Right ventricle myocardium superior (tissue), 1 donor: ENCODE results near the gene MRPL42. TPM values are rescaled to one million over a fixed set of nuclear protein-coding genes. Genes with fewer than 3 reads are reported as not detected.

ENCODE experiments used
- ATAC-seq: fragments of 200-7000 bp; cut with Tn5 transposase; one replicate; pipeline ENCODE4 v1.9.1; 2020; ENCODE audit warnings: mild to moderate bottlenecking; ENCODE audit not compliant: poor library complexity
- DNase-seq: peaks from one replicate; pipeline ENCODE4 v3.0.0-alpha.2; 2020
- intact Hi-C: fragments of 100-400 bp; cut with DNase I; formaldehyde crosslinking; loops from one replicate; pipeline ENCODE4 v1.11.2; 2022
- total RNA-seq: library from RNA; stranded (reverse); fragmentation: NEBNext Ultra II Directional; extraction: Animal tissue kit (Norgen Biotek cat#: 25700); gene quantifications from one replicate; pipeline ENCODE4 v1.2.1, GENCODE V29; 2021
- donor health status: DM: no; HTN: yes; CAD: no; lungs with severe emphysema.

Gene MRPL42
- total RNA-seq, 1 donor from 2014 or later, result 39.9 TPM

GRCh38 chr12:93442411-93443340 is 24.6 kb upstream of the MRPL42 start:
- intact Hi-C loops, result no loop called here
- DNase-seq (no peak), ATAC-seq (peak; percentile 5)

DNA sequence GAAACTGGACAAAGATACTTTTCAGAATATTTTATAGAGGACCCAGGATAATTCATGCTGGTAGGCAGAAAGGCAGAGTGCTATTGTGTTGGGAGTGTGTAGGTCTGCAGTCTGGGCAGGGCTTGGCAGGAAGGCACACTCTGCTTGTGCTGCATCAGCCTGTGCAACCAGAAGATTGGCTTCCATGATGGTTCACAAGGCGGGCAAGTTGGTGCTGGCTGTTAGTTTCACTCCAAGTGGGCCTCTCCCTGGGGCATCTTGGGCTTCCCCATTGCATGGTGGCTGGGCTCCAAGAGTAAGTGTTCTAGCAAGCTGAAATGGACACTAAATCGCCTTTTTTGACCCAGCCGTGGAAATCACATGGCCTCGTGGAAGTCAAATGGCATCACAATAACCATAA is 23.7 kb upstream of the MRPL42 start:
- DNase-seq (no peak), ATAC-seq (no peak)
- intact Hi-C loops, result no loop called here

DNA sequence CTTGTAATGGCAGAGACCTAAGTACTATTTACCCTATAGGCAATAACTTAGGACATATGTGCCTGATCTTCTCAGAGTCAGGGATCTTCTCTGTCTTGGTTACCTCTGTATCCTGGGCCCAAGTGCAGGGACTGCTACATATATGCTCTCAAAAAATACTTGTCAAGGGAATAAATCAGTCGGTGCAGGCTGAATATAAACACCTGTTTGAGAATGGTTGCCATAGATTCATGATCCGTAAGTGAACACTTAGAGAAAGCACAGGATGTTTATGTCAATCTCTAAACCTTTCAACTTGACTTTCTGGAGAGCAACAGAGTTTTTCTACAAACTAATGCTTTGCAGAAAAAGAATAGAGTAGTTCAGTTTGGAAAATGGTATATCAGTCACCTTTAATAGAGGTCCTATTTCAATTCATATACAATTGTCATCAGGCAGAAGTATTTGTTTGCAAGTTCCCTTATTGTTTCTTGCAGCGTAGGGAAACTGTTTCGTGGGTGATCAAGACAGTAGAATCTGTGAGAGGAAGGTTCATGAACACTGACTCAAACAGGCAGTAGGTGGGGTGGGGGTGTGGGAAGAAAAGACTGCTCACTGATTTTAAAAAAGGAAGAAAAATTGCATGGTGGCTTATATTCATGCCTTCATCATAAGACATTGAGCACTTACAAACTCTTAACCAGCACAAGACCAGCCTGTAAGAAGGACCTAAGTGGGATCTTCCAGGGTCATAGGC is 19.6 kb upstream of the MRPL42 start:
- intact Hi-C loops, result no loop called here
- ATAC-seq, result no peak

DNA sequence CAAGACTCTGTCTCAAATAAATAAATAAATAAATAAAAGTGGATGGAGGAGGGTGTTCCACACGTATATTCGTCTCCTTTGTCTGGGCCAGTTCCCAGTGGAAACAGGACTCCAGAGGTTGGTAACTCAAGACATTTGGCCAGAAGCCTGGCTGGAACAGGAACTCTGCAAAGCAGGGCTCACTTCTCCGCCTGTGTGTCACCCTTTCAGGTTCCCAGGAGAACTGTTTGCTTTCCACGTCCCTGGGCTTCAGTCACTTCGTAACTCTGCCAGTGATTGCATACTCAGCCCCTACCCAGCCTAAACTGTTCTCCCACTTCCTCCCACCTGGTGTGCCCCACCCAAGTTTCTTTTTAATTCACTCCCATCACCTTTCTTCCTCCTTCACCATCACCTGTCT is 18.5 kb upstream of the MRPL42 start:
- peak; percentile 41 for ATAC-seq
- intact Hi-C loops, result no loop called here

More for the DNA sequence above, 19.6 kb upstream of the MRPL42 start:
- DNase-seq, result no peak

GRCh38 chr12:93449277-93449676 is 18.0 kb upstream of the MRPL42 start:
- intact Hi-C loops, result no loop called here
- no peak for ATAC-seq
- DNase-seq, result no peak

More for the DNA sequence above, 18.5 kb upstream of the MRPL42 start:
- no peak for DNase-seq

DNA sequence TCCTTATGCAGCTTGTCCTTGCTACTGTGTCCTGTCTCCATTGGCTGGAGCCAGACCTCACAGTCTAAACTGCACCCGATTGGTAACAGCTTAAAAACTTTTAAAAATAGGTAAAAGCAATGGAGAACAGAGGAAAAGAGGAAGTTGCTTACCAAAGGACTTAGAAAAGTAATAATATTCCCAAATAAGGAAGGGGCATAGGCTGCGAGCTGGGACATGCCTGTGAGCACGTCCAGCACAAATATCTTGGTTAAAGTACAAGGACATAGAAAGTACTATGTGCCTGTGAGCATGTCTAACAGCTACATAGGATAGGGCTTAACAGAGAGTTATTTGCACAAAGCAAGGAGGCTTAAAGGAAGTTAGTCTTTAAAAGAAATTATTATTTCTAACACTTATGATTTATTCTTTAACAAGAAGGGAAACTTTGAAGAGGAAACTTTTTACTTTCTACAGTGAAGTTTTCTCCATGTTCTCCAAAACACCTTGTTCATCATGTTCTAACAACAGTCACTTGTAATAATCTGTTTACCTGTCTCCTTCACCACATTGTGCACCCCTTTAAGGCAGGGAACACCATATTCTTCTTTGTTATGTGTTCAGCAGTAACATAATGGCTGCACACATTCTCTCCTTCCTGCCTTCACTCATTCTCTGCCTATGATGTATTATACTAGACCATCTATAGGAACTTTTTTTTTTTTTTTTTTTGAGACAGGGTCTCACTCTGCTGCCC is 15.7 kb upstream of the MRPL42 start:
- intact Hi-C loops, result no loop called here
- no peak for DNase-seq
- no peak for ATAC-seq

GRCh38 chr12:93453633-93454032 is 13.7 kb upstream of the MRPL42 start:
- no peak for DNase-seq
- intact Hi-C loops, result no loop called here
- no peak for ATAC-seq

- intact Hi-C loops, result no loop called here
- ATAC-seq (no peak), DNase-seq (no peak)
These were observed 11.2 kb upstream of the MRPL42 start for GRCh38 chr12:93456077-93456476.

DNA sequence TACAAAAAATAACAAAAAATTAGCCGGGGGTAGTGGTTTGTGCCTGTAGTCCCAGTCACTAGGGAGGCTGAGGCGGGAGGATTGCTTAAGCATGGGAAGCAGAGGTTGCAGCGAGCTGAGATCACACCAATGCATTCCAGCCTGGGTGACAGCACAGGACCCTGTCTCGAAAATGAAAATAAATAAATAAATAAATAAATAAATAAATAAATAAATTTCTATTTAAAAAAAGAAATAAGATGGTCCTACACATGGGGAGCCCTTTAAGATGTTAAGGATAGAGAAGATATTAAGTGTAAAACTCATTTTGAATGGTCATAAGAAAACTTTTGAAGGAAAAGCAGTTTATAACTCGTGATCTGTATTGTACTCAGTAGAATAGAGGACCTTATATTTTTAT is 8.2 kb upstream of the MRPL42 start:
- DNase-seq, result no peak
- no peak for ATAC-seq
- intact Hi-C loops, result no loop called here

DNA sequence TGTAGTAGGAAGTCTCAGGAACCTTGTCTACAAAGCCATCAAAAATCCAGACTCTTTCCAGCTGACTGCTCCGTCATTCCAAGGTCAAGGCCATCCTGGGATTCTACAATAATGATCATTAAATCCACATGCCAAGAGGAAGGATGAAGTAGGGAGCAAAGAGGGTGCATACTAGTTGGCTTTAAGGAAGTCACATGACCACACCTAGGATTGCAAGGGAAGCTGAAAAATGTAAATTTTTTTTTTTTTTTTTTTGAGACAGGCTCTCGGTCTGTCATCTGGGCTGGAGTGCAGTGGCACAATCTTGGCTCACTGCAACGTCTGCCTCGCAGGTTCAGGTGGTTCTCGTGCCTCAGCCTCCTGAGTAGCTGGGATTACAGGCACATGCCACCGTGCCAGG is 7.3 kb upstream of the MRPL42 start:
- DNase-seq, result no peak
- intact Hi-C loops, result no loop called here
- no peak for ATAC-seq

DNA sequence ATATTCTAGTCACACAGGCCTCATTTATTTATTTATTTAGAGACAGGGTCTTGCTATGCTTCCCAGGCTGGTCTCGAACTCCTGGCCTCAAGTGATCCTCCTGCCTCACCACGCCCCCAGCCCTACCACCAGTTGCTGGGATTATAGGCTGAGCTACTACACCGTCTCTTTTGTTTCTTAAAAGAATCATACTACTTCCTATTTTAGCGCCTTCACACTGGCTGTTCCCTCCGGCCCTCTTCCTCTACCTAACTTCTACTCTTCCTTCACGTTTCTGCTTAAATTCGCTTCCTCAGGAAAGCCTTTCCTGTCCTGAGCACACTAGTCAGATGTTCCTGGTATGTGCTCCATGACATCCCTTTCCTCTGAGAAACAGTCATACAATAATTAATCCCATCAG is 6.4 kb upstream of the MRPL42 start:
- no peak for ATAC-seq
- intact Hi-C loops, result no loop called here

DNA sequence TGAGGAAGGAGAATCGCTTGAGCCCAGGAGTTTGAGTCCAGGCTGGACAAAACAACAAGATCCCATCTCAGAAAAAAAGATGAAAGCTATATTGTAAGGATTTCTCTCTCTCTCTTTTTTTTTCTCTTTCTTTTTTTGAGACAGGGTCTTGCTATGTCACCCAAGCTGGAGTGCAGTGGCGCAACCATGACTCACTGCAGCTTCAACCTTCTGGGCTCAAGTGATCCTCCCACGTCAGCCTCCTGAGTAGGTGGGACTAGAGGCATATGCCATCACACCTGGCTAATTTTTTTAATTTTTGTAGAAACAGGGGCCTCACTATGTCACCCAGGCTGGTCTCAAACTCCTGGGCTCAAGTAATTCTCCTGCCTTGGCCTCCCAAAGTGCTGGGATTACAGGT is 5.8 kb upstream of the MRPL42 start:
- no peak for ATAC-seq

More for the DNA sequence above, 6.4 kb upstream of the MRPL42 start:
- DNase-seq, result no peak

GRCh38 chr12:93465841-93466240 is 1.5 kb upstream of the MRPL42 start:
- intact Hi-C loops, result no loop called here
- DNase-seq, result no peak
- no peak for ATAC-seq

More for the DNA sequence above, 5.8 kb upstream of the MRPL42 start:
- no peak for DNase-seq
- intact Hi-C loops, result no loop called here

GRCh38 chr12:93466625-93467350 is 526 bp upstream of the MRPL42 start:
- DNase-seq (no peak), ATAC-seq (peak; percentile 25)
- intact Hi-C loops, result no loop called here

DNA sequence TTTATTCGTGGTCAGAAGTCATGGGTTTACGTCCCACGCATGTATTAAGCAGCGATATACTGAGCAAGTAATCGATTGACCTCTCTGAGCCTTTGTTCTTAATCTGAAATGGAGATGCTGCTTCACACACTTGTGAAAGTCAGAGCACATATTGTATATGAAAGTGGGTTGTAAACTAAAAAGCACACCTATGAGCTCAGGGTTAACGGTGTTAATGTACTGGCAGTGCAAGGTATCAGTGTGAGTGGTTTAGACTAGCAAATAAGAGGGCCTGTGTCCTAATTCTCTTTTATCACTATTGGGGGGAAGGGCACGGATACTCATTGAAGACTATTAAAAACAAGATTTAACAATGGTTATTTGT is 676 bp downstream of the MRPL42 start:
- DNase-seq (no peak), ATAC-seq (peak; percentile 12)
- intact Hi-C loops, result no loop called here

- intact Hi-C loops, result no loop called here
- ATAC-seq, result no peak
- DNase-seq, result no peak
These were observed 2.1 kb downstream of the MRPL42 start for GRCh38 chr12:93469386-93469785.

- intact Hi-C loops, result no loop called here
- DNase-seq (no peak), ATAC-seq (no peak)
These were observed 9.2 kb downstream of the MRPL42 start for GRCh38 chr12:93476555-93476954.

GRCh38 chr12:93482721-93483120 is 15.4 kb downstream of the MRPL42 start:
- ATAC-seq, result no peak
- intact Hi-C loops, result no loop called here
- DNase-seq, result no peak
